Pons (tissue), 1 donor: ENCODE data around the gene RASSF7.
A peak's percentile ranks its signal among the peaks of the same experiment; 100 is the strongest.

Source experiments
- DNase-seq: peaks from one replicate; pipeline ENCODE4 v3.0.0-alpha.2; 2016; ENCODE audit warnings: low spot score

The RASSF7 gene

DNA sequence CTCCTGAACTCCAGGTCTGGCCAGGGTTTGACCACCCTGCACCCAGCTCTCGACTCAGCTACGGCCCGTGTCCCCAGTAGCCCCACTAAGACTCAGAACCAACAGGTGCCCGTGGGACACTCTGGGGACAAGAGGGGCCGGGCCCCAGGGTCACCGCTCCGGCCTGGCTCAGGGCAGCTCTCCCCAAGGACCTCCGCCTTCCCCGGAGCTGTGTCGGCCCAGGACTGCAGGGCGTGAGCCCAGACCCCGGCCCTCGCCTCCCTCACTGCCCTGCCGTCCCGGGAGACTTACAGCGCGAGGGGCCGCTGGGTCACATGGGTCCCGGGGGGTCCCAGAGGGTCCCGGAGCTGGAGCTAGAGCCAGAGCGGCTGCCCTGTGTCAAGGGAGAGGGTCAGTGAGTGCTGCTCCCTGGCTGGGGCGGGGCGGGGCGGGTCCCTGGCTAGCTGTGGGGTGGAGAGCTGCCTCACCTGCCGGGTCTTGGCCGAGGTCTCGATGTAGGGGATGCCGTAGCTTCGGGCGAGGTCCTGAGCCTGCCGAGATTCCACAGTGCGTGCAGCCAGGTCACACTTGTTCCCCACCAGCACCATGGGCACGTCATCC lies 27.7 kb upstream of the RASSF7 start:
- DNase-seq, result no peak

GRCh38 chr11:533586-534395 lies 27.0 kb upstream of the RASSF7 start:
- no peak for DNase-seq

- no peak for DNase-seq
Observed at GRCh38 chr11:534396-535209, 26.2 kb upstream of the RASSF7 start.

GRCh38 chr11:535210-535518 lies 25.6 kb upstream of the RASSF7 start:
- DNase-seq, result no peak

GRCh38 chr11:535519-536454 lies 25.0 kb upstream of the RASSF7 start, which contains the start of gene HRAS:
TSS of gene HRAS (minus strand) at chr11:535576.
- DNase-seq, result peak; percentile 91

DNA sequence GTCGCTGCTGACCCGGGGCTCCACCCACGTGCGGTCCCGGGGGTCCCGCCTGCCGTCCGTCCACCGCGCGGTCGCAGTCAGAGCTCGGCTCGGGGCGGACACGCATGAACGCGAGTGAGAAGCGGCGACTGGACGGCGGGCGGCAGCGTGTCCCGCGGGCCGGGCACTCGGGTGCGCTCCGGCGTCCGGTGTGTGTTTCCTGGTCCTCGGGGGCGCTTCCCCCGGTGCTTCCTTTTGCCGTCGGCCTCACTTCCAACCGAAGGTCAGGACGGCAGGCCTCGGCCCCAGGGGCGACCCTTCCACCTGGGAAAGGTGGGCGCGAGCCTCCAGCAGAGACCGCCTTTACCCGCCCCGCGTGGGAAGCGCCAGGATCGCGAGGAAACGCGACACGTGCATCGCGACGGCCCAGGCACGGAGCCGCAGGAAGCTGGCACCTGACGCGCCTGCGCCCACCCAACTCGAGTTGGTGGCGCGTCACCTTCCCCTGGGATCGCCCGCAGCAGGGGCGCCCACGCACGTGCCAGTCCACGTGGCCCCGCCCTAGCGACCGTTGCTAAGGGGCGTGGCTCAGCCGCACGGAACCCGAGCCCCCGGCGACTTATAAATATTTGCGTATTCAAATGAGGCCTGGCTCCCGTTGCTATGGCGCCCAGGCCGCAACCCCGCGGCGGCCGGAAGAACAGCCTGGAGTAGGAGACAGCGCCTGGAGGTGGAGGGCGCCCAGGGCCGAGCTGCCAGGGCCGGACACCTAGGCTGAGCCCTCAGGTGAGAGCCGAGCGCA lies 23.7 kb upstream of the RASSF7 start, which contains the start of gene LRRC56:
Gene LRRC56 (plus strand): TSS at position 687 of the 781 bp plus-strand sequence. CDS start 3,158 bp downstream, outside the sequence.
- no peak for DNase-seq

- DNase-seq, result no peak
Observed at GRCh38 chr11:537622-538430, 22.9 kb upstream of the RASSF7 start.

- DNase-seq, result no peak
Observed at GRCh38 chr11:538431-539051, 22.2 kb upstream of the RASSF7 start.

GRCh38 chr11:539971-540481 lies 20.7 kb upstream of the RASSF7 start:
- no peak for DNase-seq

- no peak for DNase-seq
Observed at GRCh38 chr11:540583-541432, 20.0 kb upstream of the RASSF7 start.

DNA sequence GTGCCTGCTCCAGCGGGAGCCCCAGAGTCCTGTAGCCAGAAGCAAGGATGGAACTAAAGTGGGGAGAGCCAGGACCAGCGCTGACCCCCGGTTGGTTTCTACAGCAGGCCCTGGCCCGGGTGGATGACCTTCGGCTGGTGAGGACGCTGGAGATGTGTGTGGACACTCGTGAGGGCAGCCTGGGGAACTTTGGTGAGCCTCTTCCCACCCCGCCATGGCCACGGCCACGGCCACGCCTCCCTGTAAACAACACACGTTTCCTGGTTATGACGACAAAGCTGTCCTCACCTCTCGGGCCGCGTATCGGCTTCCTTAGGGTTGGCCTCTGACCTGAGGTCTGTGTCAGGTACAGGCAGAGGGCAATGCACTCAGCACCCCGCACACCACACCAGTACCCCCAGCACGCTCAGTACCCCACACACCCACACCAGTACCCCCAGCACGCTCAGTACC lies 19.3 kb upstream of the RASSF7 start:
- DNase-seq, result no peak

DNA sequence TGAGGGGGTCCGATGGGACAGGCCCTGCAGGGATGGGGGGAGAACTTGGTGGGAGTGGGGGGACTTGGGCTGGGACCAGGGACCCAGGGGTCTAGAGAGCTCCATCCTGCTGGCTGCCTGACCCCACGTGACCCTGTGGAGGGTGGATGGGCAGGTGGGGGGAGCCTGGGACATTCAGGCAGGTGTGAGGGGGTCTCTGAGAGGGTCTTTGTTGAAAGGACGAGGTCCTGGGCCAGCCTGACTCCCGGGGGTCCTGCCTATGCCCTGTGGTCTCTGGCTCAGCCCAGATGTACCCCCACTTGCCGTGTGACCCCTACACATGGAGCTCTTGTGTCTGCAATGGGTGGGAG lies 16.0 kb upstream of the RASSF7 start:
- DNase-seq, result no peak

GRCh38 chr11:545171-545570 lies 15.6 kb upstream of the RASSF7 start:
- no peak for DNase-seq

- no peak for DNase-seq
Observed at GRCh38 chr11:548700-549603, 11.8 kb upstream of the RASSF7 start.

DNA sequence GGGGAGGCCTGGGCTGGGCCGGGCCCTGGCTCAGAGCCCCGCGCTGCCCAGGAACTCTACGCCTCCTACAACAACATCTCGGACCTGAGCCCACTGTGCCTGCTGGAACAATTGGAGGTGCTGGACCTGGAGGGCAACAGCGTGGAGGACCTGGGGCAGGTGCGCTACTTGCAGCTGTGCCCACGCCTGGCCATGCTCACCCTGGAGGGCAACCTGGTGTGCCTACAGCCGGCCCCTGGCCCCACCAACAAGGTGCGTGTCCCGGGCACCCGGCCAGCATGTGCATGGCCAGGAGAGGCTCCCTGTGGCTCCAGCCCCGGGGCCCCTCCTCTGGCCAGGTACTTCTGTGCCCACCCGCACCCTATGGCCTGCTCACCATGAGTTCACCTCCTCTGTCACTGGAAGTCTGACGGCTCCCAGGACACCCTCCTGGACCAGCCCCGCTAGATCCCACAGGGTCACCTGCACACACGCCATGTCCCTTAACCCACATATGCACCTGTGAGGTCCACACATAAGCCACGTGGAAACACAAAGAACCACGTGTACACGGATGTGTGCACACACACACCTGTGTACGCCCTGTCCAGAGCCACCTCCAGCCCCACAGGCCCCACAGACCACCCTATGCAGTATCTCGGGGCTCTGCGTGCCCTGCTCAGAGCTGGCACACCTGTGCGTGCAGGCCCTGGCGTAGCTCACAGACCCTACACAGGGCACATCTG lies 10.6 kb upstream of the RASSF7 start:
- DNase-seq, result no peak

DNA sequence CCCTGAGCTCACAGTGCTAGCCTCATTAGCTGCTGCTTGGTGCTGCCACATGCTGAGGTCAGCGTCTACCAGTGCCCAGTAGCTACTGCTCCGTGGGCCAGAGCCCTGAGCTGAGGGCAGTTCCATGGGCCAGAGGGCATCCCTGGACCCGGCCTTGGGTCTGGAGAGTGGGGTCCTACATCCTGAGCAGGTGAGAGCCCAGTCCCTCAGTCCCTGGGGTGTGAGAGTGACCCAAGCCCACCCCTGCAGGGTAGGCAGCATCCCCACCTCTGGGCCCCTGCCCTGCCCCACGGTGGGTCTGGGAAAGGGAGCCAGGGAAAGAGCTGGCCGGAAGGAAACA lies 10.1 kb upstream of the RASSF7 start:
- no peak for DNase-seq

- no peak for DNase-seq
Observed at GRCh38 chr11:551131-551530, 9.6 kb upstream of the RASSF7 start.
